H9 (cell line): ENCODE measurements around the gene KAZN. TPM values are rescaled to one million over a fixed set of nuclear protein-coding genes. Genes with fewer than 3 reads are reported as not detected.
A peak's percentile ranks its signal among the peaks of the same experiment; 100 is the strongest.

Source experiments
- DNase-seq: peaks from one replicate; pipeline ENCODE4 v3.0.0-alpha.2; 2017
- H2AFZ ChIP-seq: one replicate; pipeline ENCODE4 v1.6.1; 2013; ENCODE audit warnings: mild to moderate bottlenecking, low read length, control low read depth, moderate library complexity
- H2AK5ac ChIP-seq: 2 replicates; pipeline ENCODE4 v1.6.1; 2013; ENCODE audit warnings: low read length, control low read depth, mixed read lengths; ENCODE audit not compliant: insufficient read length
- H2BK120ac ChIP-seq: one replicate; pipeline ENCODE4 v1.6.1; 2013; ENCODE audit warnings: low read depth, mild to moderate bottlenecking, low read length, control low read depth, inconsistent platforms; ENCODE audit not compliant: poor library complexity, severe bottlenecking
- H2BK12ac ChIP-seq: 2 replicates; pipeline ENCODE4 v1.6.1; 2013; ENCODE audit warnings: low read length, control low read depth, mixed read lengths, low read depth; ENCODE audit not compliant: insufficient read length
- H2BK15ac ChIP-seq: 2 replicates; pipeline ENCODE4 v1.6.1; 2013; ENCODE audit warnings: low read depth, low read length, control low read depth
- H2BK20ac ChIP-seq: one replicate; pipeline ENCODE4 v1.6.1; 2013; ENCODE audit warnings: low read depth, mild to moderate bottlenecking, low read length, control low read depth, inconsistent platforms; ENCODE audit not compliant: poor library complexity, severe bottlenecking
- H2BK5ac ChIP-seq: 2 replicates; pipeline ENCODE4 v1.6.1; 2013; ENCODE audit warnings: low read length, control low read depth, mixed read lengths; ENCODE audit not compliant: insufficient read length
- H3K14ac ChIP-seq: 2 replicates; pipeline ENCODE4 v1.6.1; 2013; ENCODE audit warnings: low read length, control low read depth; ENCODE audit not compliant: insufficient read depth
- H3K18ac ChIP-seq: 2 replicates; pipeline ENCODE4 v1.6.1; 2013; ENCODE audit warnings: low read depth, mild to moderate bottlenecking, mixed read lengths, low read length, control low read depth; ENCODE audit not compliant: insufficient read length
- H3K23ac ChIP-seq: 2 replicates; pipeline ENCODE4 v1.6.1; 2013; ENCODE audit warnings: low read length, control low read depth, mixed read lengths, low read depth; ENCODE audit not compliant: insufficient read length
- H3K23me2 ChIP-seq: 2 replicates; pipeline ENCODE4 v1.6.1; 2013; ENCODE audit warnings: low read depth, mild to moderate bottlenecking, mixed read lengths, low read length, control low read depth; ENCODE audit not compliant: insufficient read length, poor library complexity, severe bottlenecking
- H3K27ac ChIP-seq: 2 replicates; pipeline ENCODE4 v1.5.1; 2013; ENCODE audit warnings: low read length, control low read depth, mixed read lengths, low read depth; ENCODE audit not compliant: insufficient read length
- H3K27me3 ChIP-seq: 2 replicates; pipeline ENCODE4 v1.6.1; 2013; ENCODE audit warnings: low read length, control low read depth, inconsistent platforms; ENCODE audit not compliant: insufficient read depth
- H3K4ac ChIP-seq: 2 replicates; pipeline ENCODE4 v1.6.1; 2013; ENCODE audit warnings: low read depth, mild to moderate bottlenecking, control low read depth, inconsistent platforms, low read length, moderate library complexity
- H3K4me1 ChIP-seq: 2 replicates; pipeline ENCODE4 v1.6.1; 2013; ENCODE audit warnings: low read length, control low read depth, inconsistent platforms; ENCODE audit not compliant: insufficient read depth
- H3K4me2 ChIP-seq: 2 replicates; pipeline ENCODE4 v1.6.1; 2013; ENCODE audit warnings: low read length, control low read depth, mixed read lengths; ENCODE audit not compliant: insufficient read length, insufficient read depth
- H3K56ac ChIP-seq: 2 replicates; pipeline ENCODE4 v1.6.1; 2013; ENCODE audit warnings: low read depth, mild to moderate bottlenecking, mixed read lengths, low read length, control low read depth; ENCODE audit not compliant: insufficient read length
- H3K79me1 ChIP-seq: 2 replicates; pipeline ENCODE4 v1.6.1; 2013; ENCODE audit warnings: low read depth, mild to moderate bottlenecking, moderate library complexity, low read length, control low read depth, inconsistent platforms; ENCODE audit not compliant: insufficient read depth, poor library complexity, severe bottlenecking
- H3K79me2 ChIP-seq: 2 replicates; pipeline ENCODE4 v1.6.1; 2013; ENCODE audit warnings: low read length, control low read depth, inconsistent platforms; ENCODE audit not compliant: insufficient read depth
- H3K9ac ChIP-seq: 2 replicates; pipeline ENCODE4 v1.6.1; 2013; ENCODE audit warnings: low read length, control low read depth, mixed read lengths; ENCODE audit not compliant: insufficient read length; ENCODE audit errors: extremely low read depth
- H3K9me3 ChIP-seq: one replicate; pipeline ENCODE4 v1.6.1; 2013; ENCODE audit warnings: low read depth, low read length, inconsistent platforms; ENCODE audit not compliant: control insufficient read depth
- H3T11ph ChIP-seq: one replicate; pipeline ENCODE4 v1.6.1; 2013; ENCODE audit warnings: mild to moderate bottlenecking, low read length, control low read depth, inconsistent platforms
- H4K20me1 ChIP-seq: one replicate; pipeline ENCODE4 v1.6.1; 2013; ENCODE audit not compliant: control insufficient read depth, insufficient read length, insufficient read depth
- H4K5ac ChIP-seq: 2 replicates; pipeline ENCODE4 v1.6.1; 2013; ENCODE audit warnings: low read depth, mild to moderate bottlenecking, mixed read lengths, low read length, control low read depth; ENCODE audit not compliant: insufficient read length
- H4K8ac ChIP-seq: replicated peaks from 2 replicates; pipeline ENCODE4 v1.6.1; 2013; ENCODE audit warnings: low read length, control low read depth, mixed read lengths, low read depth; ENCODE audit not compliant: insufficient read length
- H4K91ac ChIP-seq: 2 replicates; pipeline ENCODE4 v1.6.1; 2013; ENCODE audit warnings: low read depth, mild to moderate bottlenecking, moderate library complexity, mixed read lengths, low read length, control low read depth; ENCODE audit not compliant: insufficient read length
- H3K27ac Mint-ChIP-seq, 3 experiments: 2 replicates in 2 of 3; 3 replicates in 1 of 3; pipeline ENCODE4 v1.8.0; 2020 to 2021; ENCODE audit warnings: mixed read lengths in 3 of 3, mild to moderate bottlenecking in 1 of 3, moderate library complexity in 1 of 3
- H3K27me3 Mint-ChIP-seq: 2 replicates; pipeline ENCODE4 v1.8.0; 2021; ENCODE audit warnings: low read depth, mild to moderate bottlenecking, moderate library complexity, mixed read lengths
- H3K36me3 Mint-ChIP-seq, 3 experiments: 2 replicates in 2 of 3; 3 replicates in 1 of 3; pipeline ENCODE4 v1.8.0; 2020 to 2021; ENCODE audit warnings: low read depth in 3 of 3, mixed read lengths in 3 of 3; ENCODE audit not compliant: insufficient read depth in 1 of 3
- H3K4me1 Mint-ChIP-seq, 2 experiments: 2 replicates each; pipeline ENCODE4 v1.8.0; 2020; ENCODE audit warnings: mixed read lengths in 2 of 2
- H3K4me3 Mint-ChIP-seq, 2 experiments: 2 replicates in 1 of 2; 3 replicates in 1 of 2; pipeline ENCODE4 v1.8.0; 2020 to 2021; ENCODE audit warnings: mild to moderate bottlenecking in 2 of 2, mixed read lengths in 2 of 2, moderate library complexity in 1 of 2
- H3K9me3 Mint-ChIP-seq, 2 experiments: 2 replicates in 1 of 2; 3 replicates in 1 of 2; pipeline ENCODE4 v1.8.0; 2020; ENCODE audit warnings: mild to moderate bottlenecking in 2 of 2, mixed read lengths in 2 of 2, moderate library complexity in 1 of 2
- WGBS: extraction: QIAGEN DNeasy Blood & Tissue Kit; methylation state at CpG from one replicate; pipeline ENCODE4 v1.1.7; 2013; ENCODE audit warnings: missing lambda C conversion rate, low lambda C conversion rate, mixed read lengths; ENCODE audit not compliant: insufficient read length; ENCODE audit errors: extremely low coverage; 5-methylcytosine and 5-hydroxymethylcytosine counted together
- total RNA-seq: library from RNA; stranded (reverse); gene quantifications from 2 replicates; pipeline ENCODE4 v1.2.1, GENCODE V29; 2021
- TF ChIP-seq, protein P1 (sequence below): fragments of 200-600 bp; sonication (generic); conservative IDR thresholded peaks from 3 replicates; pipeline ENCODE4 v1.8.0; 2021; ENCODE audit warnings: antibody characterized with exemption, mild to moderate bottlenecking

Gene KAZN
- total RNA-seq, 1 experiment from 2014 or later: 7.6 TPM

DNA sequence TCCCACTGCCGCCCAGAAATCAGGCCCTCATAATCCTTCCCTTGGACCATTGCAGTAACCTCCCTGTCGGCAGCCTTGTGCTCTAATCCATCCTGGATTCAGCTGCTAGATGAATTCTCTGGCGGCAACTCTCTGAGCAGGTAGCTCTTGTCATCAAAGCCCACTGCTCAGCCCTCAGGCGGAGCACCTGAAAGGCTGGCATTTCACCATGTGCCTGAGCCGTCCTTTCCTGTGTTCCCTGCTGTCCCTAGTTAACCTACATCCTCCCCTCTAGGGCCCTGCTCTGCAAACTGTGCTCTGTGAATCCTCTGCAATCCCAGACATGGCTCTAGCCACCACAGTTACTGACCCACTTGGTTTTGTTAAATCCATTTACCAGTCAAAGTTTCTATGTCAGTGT, 118.0 kb downstream of the KAZN start:
- Histone ChIP-seq H3K9me3 (no peaks in the 10 kb centered on the region), H3T11ph (no peak overlapping the region), H3K14ac (no peak overlapping the region), H3K4me1 (no peaks in the 10 kb centered on the region), H2BK12ac (no peak overlapping the region), H4K20me1 (no peaks in the 10 kb centered on the region), H3K27me3 (no peaks in the 10 kb centered on the region), H3K23me2 (no peaks in the 10 kb centered on the region), H4K91ac (no peak overlapping the region), H3K56ac (no peak overlapping the region), H2AFZ (no peak overlapping the region), H3K79me1 (no peaks in the 10 kb centered on the region), H3K79me2 (no peaks in the 10 kb centered on the region), H3K9ac (no peak overlapping the region), H3K4ac (no peak overlapping the region), H2BK120ac (no peak overlapping the region), H4K5ac (no peak overlapping the region), H3K27ac (no peak overlapping the region), H3K18ac (no peak overlapping the region), H2BK5ac (no peak overlapping the region), H4K8ac (no peak overlapping the region), H3K4me2 (no peak overlapping the region), H2AK5ac (no peak overlapping the region), H2BK20ac (no peak overlapping the region), H3K23ac (no peak overlapping the region), H2BK15ac (no peak overlapping the region)
- TF ChIP-seq, protein P1, sequence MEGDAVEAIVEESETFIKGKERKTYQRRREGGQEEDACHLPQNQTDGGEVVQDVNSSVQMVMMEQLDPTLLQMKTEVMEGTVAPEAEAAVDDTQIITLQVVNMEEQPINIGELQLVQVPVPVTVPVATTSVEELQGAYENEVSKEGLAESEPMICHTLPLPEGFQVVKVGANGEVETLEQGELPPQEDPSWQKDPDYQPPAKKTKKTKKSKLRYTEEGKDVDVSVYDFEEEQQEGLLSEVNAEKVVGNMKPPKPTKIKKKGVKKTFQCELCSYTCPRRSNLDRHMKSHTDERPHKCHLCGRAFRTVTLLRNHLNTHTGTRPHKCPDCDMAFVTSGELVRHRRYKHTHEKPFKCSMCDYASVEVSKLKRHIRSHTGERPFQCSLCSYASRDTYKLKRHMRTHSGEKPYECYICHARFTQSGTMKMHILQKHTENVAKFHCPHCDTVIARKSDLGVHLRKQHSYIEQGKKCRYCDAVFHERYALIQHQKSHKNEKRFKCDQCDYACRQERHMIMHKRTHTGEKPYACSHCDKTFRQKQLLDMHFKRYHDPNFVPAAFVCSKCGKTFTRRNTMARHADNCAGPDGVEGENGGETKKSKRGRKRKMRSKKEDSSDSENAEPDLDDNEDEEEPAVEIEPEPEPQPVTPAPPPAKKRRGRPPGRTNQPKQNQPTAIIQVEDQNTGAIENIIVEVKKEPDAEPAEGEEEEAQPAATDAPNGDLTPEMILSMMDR: no peak
- no CpG with 5 or more reads among the region's 5 CpGs for WGBS
- H3K27ac Mint-ChIP-seq: peak overlapping the region in 1 of 3 experiments; percentile 6; a peak in 1 of 7 replicates
- peaks cover 0 to 2% (median 0%) of the 10 kb centered on the region in 3 experiments; a peak in 1 of 7 replicates for H3K36me3 Mint-ChIP-seq
- no peak for DNase-seq
- no peaks in the 10 kb centered on the region; a peak in 1 of 5 replicates for H3K9me3 Mint-ChIP-seq
- H3K4me3 Mint-ChIP-seq: no peak overlapping the region
- peaks cover 2% of the 10 kb centered on the region; the same call in 1 of the 2 replicates for H3K27me3 Mint-ChIP-seq
- peaks cover 10 to 24% of the 10 kb centered on the region in 2 experiments for H3K4me1 Mint-ChIP-seq
